Stimulated activated CD8-positive, alpha-beta memory T cell treated with anti-CD3 and anti-CD28 coated beads, Interleukin-15, amount 100 ng/mL, for 1 hour (primary cell): ENCODE results near the gene MAN2C1.
"Not testable (repeated sequence)": the region's sequence is repeated elsewhere in the genome, so short reads cannot be mapped to it uniquely, and the experiment has no call there.

Experiments
- DNase-seq: peaks from one replicate; pipeline ENCODE4 v3.0.0-alpha.2; 2020; ENCODE audit warnings: low read depth

MAN2C1 gene

DNA sequence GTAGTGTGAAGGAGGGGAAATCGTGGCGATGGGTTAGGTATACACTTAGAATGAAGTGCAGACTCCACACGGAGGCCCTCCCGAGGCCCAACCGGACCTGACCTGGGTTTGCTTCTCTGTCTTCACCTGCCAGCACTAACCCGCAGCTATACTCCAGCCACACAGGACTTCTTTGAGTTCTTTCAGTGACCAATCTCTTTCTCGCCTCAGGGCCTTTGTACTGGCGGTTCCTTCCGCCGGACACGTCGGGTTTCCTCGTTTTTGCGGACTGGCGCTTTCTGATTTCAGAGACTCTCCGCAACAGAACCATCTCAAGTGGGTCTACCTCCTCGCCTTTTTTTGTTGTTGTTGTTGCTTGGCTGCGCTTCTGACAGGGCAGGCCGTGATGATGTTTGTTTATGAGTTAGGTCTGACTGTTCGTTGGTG is 21.6 kb downstream of the MAN2C1 start, which contains the start of gene NEIL1:
NEIL1 (plus strand) TSS at position 244 of the 426 bp plus-strand sequence. CDS start 1,867 bp downstream, outside the sequence.
- DNase-seq = no peak

- not testable (repeated sequence) for DNase-seq
These were observed 24.5 kb downstream of the MAN2C1 start for GRCh38 chr15:75343953-75344352.

DNA sequence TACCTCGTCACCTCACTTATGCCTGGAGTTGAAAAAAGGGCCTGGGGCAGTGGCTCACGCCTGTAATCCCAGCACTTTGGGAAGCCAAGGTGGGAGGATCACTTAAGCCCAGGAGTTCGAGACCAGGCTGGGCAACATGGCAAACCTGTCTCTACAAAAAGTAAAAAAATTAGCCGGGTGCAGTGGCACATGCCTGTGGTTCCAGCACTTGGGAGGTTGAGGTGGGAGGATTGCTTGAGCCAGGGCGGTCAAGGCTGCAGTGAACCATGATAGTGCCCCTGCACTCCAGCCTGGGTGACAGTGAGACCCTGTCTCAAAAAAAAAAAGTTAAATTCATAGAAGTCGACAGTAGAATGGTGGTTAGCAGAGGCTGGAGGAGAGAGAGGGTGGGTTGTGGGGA is 26.2 kb downstream of the MAN2C1 start:
- DNase-seq = no peak

DNA sequence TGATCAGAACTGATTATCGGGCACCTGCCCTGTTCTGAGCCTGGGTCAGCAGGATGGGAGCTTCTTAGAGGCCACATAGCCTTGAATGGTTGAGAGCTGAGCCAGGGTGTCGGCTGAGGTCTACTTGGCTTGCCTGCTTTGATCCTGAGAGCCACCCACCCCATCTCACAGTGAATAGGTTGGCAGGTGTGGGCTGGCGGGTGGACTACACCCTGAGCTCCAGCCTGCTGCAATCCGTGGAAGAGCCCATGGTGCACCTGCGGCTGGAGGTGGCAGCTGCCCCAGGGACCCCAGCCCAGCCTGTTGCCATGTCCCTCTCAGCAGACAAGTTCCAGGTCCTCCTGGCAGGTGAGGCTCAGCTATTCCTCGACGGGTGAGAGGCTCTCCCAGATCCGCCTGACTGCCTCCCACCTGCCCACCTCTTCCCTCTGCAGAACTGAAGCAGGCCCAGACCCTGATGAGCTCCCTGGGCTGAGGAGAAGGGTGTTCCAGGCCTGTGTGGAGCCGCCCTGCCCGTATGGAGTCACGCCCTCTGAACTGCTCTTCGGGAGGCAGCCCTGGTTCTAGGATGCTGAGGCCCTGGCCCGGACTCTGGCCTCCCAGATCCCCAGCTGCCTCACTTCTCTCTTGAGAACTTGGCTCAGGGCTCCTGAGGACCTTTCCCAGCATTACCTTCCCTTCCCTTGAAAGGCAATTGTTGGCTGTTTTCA is 28.7 kb downstream of the MAN2C1 start:
- no peak for DNase-seq

DNA sequence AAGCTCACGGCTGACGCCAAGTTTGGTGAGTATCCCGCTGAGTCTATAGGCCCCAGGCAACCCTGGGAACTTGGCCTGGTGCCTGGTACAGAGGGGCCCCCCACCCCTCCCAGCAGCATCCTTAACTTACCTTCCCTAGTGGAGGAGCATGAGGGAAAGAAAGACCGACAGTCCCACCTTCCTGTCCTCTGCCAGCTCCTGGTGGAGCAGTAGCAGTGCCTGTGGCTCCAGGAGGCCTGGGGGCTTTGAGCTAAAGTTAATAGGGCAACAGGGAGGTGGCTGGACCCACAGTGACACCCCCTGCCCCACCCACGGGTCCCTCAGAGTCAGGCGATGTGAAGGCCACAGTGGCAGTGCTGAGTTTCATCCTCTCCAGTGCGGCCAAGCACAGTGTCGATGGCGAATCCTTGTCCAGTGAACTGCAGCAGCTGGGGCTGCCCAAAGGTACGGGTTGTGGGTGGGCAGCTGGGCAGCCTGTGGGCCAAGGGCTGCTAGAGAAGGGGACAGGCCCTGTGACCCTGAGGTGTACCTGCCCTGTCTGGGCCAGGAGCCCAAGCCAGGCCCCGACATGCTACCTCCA is 29.7 kb downstream of the MAN2C1 start:
- no peak for DNase-seq

GRCh38 chr15:75335705-75336355 is 32.6 kb downstream of the MAN2C1 start, which contains the start of gene COMMD4:
Gene COMMD4 (plus strand): TSS chr15:75336063. CDS start chr15:75336090, 27 bp downstream.
- DNase-seq = peak; percentile 27

DNA sequence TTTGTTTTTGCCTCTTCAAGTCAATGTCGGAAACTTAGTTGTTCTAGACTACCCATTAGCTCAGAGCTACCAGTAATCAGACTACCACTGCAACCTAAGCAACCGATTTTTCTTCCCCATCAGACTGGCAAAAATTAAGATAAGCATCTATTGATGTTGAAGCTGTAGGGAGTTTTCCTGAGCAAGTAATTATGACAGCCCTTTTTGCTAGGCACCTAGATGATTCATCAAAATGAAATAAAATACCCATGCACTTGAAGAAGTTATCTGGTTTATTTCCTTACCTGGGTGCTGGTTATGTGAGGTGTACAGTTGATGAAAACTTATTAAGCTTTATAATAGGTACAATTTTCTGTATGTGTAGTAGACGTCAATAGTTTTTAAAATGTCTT is 33.1 kb downstream of the MAN2C1 start:
- DNase-seq = no peak

GRCh38 chr15:75333654-75334419 is 34.6 kb downstream of the MAN2C1 start:
- DNase-seq = not testable (repeated sequence)

DNA sequence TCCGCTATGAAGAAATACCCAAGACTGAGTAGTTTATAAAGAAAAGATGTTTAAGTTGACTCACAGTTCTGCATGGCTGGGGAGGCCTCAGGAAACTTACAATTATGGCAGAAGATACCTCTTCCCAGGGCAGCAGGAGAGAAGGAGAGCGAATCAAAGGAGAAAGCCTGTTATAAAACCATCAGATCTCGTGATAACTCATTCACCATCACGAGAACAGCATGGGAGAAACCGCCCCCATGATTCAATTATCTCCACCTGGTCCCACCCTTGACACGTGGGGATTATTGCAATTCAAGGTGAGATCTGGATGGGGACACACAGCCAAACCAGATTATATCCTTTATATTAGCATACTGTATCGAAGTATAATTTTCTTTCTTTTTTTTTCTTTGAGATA is 36.3 kb downstream of the MAN2C1 start:
- DNase-seq = not testable (repeated sequence)

GRCh38 chr15:75329571-75329970 is 38.8 kb downstream of the MAN2C1 start:
- no peak for DNase-seq

- no peak for DNase-seq
These were observed 39.7 kb downstream of the MAN2C1 start for GRCh38 chr15:75328493-75329314.

DNA sequence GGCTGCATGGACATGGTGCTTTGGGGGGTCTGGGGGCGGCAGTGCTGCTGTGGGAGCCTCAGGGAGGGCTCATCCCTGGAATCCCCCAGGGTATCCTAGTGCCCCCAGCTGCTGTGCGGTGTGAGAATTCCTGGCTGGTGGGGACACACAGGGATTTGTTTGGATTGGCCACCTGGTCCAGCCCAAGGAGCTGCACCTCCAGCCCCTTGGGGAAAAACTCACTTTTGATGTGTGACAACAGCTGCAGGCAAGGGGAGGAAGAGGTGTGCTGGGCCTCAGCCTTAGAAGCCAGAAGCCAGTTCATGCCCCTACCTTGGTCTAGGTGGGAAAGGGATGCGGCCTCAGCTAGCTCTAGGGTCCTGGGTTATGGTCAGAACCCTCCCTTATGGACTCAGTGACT is 40.9 kb downstream of the MAN2C1 start:
- DNase-seq = no peak

GRCh38 chr15:75327005-75327404 is 41.4 kb downstream of the MAN2C1 start:
- DNase-seq = no peak

GRCh38 chr15:75325922-75326321 is 42.5 kb downstream of the MAN2C1 start:
- DNase-seq = no peak

- no peak for DNase-seq
These were observed 46.7 kb downstream of the MAN2C1 start for GRCh38 chr15:75321711-75322110.

DNA sequence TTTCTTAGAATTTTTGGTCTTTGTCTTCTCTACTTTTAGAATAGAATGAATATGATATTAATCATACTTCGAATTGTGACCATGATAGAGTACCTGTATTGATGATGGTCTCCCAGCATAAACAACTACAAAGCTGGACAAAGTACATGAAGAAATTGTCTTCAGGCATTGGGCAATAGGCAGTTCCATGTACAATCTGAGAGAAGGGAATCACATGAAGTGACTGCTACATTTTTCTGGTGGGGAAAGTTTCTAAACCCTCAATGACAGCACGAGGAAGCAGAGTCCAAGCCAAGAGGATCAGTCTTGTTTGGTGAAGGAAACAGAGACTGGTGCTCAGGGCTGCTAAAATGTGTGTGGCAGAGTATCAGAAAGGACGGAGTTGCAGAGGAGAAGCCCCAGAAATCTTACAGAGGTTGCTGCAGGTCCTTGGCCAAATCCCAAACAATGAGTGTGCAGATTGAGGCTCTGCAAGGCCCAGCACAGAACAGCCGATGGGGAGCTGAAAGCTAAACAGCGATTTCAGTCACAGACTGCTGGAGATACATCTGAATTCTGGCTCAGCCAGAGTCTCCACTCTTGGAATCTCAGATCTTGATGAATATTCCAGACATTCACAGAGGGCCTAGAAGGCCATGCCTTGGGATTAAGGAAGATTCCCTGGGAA is 49.0 kb downstream of the MAN2C1 start:
- not testable (repeated sequence) for DNase-seq

- no peak for DNase-seq
These were observed 53.7 kb downstream of the MAN2C1 start for GRCh38 chr15:75314552-75315290.

GRCh38 chr15:75313116-75313845 is 55.1 kb downstream of the MAN2C1 start:
- DNase-seq = no peak

DNA sequence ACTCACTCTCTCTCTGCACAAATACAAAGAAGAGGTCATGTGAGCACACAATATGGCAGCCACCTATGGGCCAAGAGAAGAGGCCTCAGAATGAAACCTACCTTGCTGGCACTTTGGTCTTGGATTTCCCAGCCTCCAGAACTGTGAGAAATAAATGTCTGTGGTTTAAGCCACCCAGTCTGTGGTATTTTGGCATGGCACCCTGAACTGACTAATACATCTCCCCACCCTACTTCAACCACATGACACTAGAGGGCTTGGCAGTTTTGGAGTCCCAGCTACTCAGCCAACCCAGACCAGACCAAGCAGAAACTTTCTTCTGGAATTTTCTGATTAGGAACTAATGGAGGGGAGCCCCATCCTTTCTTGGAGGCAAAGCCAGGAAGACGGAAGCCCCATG is 55.9 kb downstream of the MAN2C1 start:
- DNase-seq = not testable (repeated sequence)
